Omental fat pad (tissue), 4 donors: Measurements from ENCODE around the gene WTIP. TPM values are rescaled to one million over a fixed set of nuclear protein-coding genes. Genes with fewer than 3 reads are reported as not detected.

Experiments
- ATAC-seq: fragments of 150-250 bp; one replicate; pipeline ENCODE4 v1.9.1; 2016; ENCODE audit warnings: mild to moderate bottlenecking, moderate library complexity; ENCODE audit not compliant: low FRiP score
- DNase-seq: peaks from one replicate; pipeline ENCODE4 v3.0.0-alpha.2; 2019; ENCODE audit warnings: low spot score
- total RNA-seq, 4 donors: library from RNA; depleted of rRNA; stranded (reverse); fragments of >200 nt; gene quantifications; one replicate each; pipeline ENCODE4 v1.1.0, GENCODE V29; 2016
- TF ChIP-seq, protein P1 (sequence below), 3 donors: fragments of 450-650 bp; IDR thresholded peaks; one replicate each; pipeline ENCODE4 v1.5.1; 2016 to 2017; ENCODE audit warnings: antibody characterized with exemption in 3 of 3, mild to moderate bottlenecking in 3 of 3, moderate library complexity in 2 of 3

WTIP gene
- total RNA-seq, 4 donors from 2014 or later, result 12.3 to 26.4 (median 19.6) TPM

GRCh38 chr19:34493038-34493648 lies 11.6 kb downstream of the WTIP start:
- TF ChIP-seq, protein P1, sequence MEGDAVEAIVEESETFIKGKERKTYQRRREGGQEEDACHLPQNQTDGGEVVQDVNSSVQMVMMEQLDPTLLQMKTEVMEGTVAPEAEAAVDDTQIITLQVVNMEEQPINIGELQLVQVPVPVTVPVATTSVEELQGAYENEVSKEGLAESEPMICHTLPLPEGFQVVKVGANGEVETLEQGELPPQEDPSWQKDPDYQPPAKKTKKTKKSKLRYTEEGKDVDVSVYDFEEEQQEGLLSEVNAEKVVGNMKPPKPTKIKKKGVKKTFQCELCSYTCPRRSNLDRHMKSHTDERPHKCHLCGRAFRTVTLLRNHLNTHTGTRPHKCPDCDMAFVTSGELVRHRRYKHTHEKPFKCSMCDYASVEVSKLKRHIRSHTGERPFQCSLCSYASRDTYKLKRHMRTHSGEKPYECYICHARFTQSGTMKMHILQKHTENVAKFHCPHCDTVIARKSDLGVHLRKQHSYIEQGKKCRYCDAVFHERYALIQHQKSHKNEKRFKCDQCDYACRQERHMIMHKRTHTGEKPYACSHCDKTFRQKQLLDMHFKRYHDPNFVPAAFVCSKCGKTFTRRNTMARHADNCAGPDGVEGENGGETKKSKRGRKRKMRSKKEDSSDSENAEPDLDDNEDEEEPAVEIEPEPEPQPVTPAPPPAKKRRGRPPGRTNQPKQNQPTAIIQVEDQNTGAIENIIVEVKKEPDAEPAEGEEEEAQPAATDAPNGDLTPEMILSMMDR (IDR thresholded peaks at IDR 0.05), result no peak
- ATAC-seq (no peak), DNase-seq (no peak)

GRCh38 chr19:34493649-34494044 lies 12.1 kb downstream of the WTIP start:
- TF ChIP-seq, protein P1 (IDR thresholded peaks at IDR 0.05), result no peak
- ATAC-seq (no peak), DNase-seq (no peak)

- TF ChIP-seq, protein P1 (IDR thresholded peaks at IDR 0.05), result no peak
- ATAC-seq, result no peak
- DNase-seq, result no peak
Measured at GRCh38 chr19:34494601-34495000, 13.0 kb downstream of the WTIP start.

DNA sequence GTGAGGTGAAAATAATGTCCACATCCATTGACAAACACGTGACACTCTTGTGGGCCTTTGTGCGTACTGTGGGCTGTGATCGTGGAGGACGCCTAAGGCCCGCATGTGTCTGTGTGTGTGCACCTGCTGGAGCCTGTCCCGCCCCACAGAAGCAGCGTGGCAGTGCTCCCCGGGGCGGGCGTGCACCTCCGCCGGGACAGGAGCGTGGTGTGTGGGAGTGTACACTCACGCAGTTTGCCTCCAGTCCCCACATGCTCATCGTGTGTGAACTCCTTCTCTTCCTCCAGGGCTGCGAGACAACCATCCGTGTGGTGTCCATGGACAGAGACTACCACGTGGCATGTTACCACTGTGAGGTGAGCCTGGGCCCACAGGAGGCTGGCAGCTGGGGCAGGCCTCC lies 13.9 kb downstream of the WTIP start:
- no peak for DNase-seq
- no peak for ATAC-seq
- TF ChIP-seq, protein P1 (IDR thresholded peaks at IDR 0.05), result no peak

GRCh38 chr19:34497112-34497805 lies 15.7 kb downstream of the WTIP start:
- DNase-seq (no peak), ATAC-seq (no peak)
- TF ChIP-seq, protein P1 (IDR thresholded peaks at IDR 0.05), result no peak

GRCh38 chr19:34499155-34499834 lies 17.7 kb downstream of the WTIP start:
- TF ChIP-seq, protein P1 (IDR thresholded peaks at IDR 0.05), result no peak
- no peak for DNase-seq
- no peak for ATAC-seq
